Cardiac fibroblast (primary cell): ENCODE measurements around the gene CCNJ.
"Not testable (repeated sequence)": the region's sequence is repeated elsewhere in the genome, so short reads cannot be mapped to it uniquely, and the experiment has no call there.

Source experiments
- DNase-seq, 2 donors: peaks; one replicate each; pipeline versions ENCODE4 v3.0.0 to v3.0.0-alpha.2; 2010; ENCODE audit warnings: low read depth in 2 of 2
- H3K4me3 ChIP-seq, 2 donors: replicated peaks in 1 of 2; 1 replicate in 1 of 2; 2 replicates in 1 of 2; pipeline ENCODE4 v1.5.1; 2011; ENCODE audit warnings: low read depth in 2 of 2, low read length in 2 of 2, mild to moderate bottlenecking in 2 of 2, moderate library complexity in 1 of 2
- CTCF ChIP-seq: IDR thresholded peaks from one replicate; pipeline ENCODE4 v1.5.1; 2011; ENCODE audit warnings: low read depth, mild to moderate bottlenecking, low read length, inconsistent platforms

The CCNJ gene

GRCh38 chr10:96043033-96043892, at the start of gene CCNJ:
Gene CCNJ, plus strand, starts transcription at chr10:96043583. Its CDS starts 811 bp downstream, at chr10:96044394.
- DNase-seq = peak; percentile 88 to 91
- peak within 1 kb of the TSS; percentile 90 to 93 for H3K4me3 ChIP-seq
- TF ChIP-seq CTCF = no peak

GRCh38 chr10:95994376-95994775, 49.0 kb upstream of the CCNJ start:
- H3K4me3 ChIP-seq, DNase-seq: not testable (repeated sequence)

GRCh38 chr10:95998255-95998784, 45.1 kb upstream of the CCNJ start:
- DNase-seq = no peak
- no peak overlapping the region for H3K4me3 ChIP-seq
- TF ChIP-seq CTCF = no peak

GRCh38 chr10:96013956-96014355, 29.4 kb upstream of the CCNJ start:
- no peak for DNase-seq
- TF ChIP-seq CTCF = no peak
- no peak overlapping the region for H3K4me3 ChIP-seq

GRCh38 chr10:96014473-96015102, 28.8 kb upstream of the CCNJ start:
- H3K4me3 ChIP-seq = no peak overlapping the region
- DNase-seq = no peak
- TF ChIP-seq CTCF = no peak

GRCh38 chr10:96017191-96017687, 26.1 kb upstream of the CCNJ start:
- peak; percentile 70 to 72 for DNase-seq
- TF ChIP-seq CTCF = peak; percentile 71
- no peak overlapping the region for H3K4me3 ChIP-seq

GRCh38 chr10:96021332-96021731, 22.1 kb upstream of the CCNJ start:
- no peak for DNase-seq
- no peak overlapping the region for H3K4me3 ChIP-seq
- no peak for TF ChIP-seq CTCF
